ENCODE measurements around the gene DEPDC5.

GRCh38 chr22:31876156-31876920 lies 122.5 kb downstream of the DEPDC5 start:
- TF ChIP-seq EZH2 (IDR thresholded peaks at IDR 0.05; ENCODE audit: borderline replicate concordance, low read depth, low read length, poor library complexity, severe bottlenecking), result no peak
- no peak for TF ChIP-seq CTCF (conservative IDR thresholded peaks at IDR 0.05; ENCODE audit: low read depth, low read length)

Data from A673 (cell line).